Stimulated activated CD8-positive, alpha-beta memory T cell treated with anti-CD3 and anti-CD28 coated beads, Interleukin-4, amount 100 ng/mL, for 4 hours (primary cell): ENCODE data around the gene THEM4.

ENCODE experiments used
- DNase-seq, 2 donors: peaks; one replicate each; pipeline ENCODE4 v3.0.0-alpha.2; 2020; ENCODE audit warnings: low read depth in 2 of 2, low spot score in 1 of 2

THEM4 gene

DNA sequence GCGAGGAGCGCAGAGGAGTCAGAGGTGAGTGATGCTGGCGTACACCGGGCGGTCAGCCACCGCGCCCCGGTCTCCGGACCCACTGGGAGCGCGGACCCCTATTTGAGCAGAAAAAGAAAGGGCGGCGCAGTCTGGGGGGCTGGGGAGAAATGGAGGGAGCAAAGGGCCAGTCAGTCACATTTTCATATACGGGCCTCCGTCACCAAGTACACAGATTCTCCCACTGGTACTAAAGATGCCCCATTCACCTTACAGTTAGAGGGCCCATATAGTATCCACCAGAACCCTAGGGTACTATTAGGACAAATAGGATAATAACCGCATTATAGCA lies 70.3 kb downstream of the THEM4 start:
- no peak for DNase-seq

DNA sequence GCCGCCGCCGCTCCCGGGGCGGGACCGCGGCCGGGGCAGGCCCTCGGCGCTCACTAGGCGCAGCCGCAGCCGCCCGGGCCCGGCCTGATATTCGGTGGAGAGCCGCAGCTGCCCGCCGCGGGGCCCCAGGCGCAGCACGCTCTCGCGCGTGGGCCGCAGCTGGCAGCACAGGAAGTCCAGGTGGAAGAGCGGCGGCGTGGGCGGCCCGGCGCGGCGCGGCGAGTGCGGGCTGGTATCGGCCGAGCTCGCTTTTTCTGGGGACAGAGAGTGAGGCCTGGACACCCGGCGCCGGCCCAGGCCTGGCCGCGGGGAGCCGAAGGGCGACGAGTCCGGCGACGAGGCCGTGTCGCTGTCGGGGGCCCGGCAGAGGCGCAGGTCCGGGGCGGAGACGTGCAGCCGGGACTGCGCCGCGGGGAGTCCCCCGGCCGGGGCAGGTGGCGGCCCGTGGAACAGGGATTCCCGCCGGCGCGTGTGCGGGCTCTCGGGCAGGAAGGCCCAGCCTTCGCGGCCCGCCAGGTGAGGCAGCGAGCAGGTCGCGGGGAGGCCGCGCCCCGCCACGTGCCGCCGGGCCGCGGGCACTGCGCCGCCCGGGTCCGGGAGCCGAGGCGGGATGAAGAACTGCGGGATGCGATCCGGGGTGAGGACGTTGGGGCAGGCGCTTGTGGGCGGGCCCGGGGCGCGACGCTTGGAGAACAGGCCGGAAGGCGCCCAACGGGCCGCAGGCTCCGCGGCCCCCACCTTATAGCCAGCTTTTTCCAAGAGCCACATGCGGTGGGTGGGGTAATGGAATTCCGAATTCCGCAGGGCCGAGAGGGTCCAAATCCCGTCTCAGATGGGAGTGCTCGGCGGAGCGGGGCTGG lies 70.9 kb downstream of the THEM4 start:
- DNase-seq = no peak

DNA sequence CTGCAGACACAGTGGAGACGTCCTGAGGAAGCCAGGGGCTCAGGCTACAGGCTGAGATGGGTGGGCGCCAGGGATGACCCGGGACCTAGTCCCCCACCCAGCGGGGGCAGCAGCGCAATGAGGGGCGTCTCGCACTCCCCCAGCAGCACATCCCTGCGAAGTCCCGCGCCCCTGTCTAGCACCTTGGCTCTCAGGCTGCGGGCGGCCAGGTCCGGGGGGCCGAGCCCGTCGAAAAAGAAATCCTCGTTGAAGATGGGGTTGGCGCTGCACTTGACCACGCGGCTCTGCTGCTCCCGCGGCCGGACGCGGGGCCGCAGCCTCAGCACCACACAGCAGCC lies 71.5 kb downstream of the THEM4 start:
- no peak for DNase-seq

DNA sequence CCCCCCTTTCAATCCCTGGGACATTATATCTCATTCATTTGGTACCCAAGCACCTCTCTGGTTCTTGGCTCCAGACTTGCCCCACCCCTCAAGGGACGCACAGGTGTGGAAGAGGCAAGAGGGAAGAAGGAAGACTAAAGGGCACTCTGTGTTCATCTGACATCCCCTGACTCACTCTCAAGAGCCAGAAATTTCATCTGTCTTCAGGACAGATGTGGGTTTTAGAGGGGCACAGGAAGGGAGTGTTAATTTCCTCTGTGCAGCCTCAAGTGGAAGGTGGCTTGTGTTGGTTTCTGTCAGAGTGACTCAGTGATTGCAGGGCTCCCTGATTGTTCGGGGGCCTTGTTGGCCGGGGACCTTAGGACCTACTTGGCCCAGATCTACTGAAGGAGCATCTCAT lies 72.1 kb downstream of the THEM4 start:
- no peak for DNase-seq

DNA sequence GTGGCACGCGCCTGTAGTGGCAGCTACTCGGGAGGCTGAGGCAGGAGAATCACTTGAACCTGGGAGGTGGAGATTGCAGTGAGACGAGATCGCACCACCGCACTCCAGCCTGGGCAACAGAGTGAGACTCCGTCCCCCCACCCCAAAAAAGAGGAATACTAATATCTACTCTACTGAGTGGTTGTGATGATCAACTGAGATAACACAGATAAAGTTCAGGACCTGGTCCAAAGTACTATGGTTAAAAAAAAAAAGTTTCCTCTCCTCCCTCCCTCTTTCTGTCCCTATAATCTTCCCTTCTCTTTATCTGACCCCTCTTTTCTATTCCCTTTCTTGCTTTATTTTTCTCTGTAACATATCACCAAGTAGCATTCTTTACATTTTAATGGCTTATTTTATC lies 73.7 kb downstream of the THEM4 start:
- DNase-seq = no peak

DNA sequence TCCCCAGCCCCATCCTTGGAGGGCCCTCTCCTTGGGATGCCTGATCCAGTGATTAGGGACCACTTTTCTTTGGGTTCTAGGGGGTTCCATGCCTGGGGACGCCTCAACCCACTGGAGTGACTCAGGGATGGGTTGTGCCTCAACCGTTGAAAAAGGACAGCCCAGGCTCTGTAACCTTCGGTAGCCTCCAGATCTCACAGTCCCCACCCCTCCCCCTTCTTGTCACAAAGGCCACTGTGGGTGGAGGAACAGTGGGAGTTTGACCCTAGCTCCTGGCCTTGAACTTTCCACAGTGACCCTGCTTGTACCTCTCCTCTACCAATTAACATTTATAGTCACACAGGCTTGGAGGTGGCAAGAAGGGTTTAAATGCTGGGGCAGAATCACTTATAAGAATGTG lies 75.1 kb downstream of the THEM4 start:
- DNase-seq = no peak

DNA sequence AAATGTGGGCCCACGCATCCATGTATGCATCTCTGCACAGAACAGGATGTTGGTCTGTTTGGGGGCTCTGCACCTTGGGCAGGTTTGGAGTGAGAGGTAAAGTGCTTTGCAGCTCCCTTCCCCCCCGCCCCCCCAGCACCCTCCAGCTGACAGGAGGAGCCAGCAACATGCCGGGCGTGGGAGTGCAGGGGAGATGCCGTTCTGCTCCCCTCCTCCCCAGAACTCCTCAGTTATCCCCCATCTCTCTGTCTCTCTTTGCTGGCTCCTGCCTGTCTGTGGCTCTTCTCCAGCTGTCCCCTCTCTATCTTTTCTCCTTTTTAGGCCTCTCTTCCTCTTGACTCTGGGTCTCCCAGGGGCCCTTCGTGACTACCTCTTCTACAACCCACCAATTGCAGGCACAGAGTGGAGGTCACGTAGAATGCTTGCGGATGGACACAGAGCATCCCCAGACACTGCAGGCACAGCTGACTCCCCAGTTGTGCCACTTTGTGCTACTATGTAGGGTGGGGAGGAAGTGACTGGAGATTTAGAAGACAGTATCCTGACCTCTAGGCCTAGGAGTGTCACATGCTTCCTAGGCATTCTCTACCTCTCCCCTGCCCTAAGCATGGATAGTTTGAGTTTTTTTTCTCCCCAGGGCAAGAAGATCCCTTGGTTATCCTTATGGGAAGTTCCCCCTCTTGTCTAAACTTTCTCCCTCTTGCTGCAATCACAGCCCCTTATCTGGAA lies 76.0 kb downstream of the THEM4 start:
- DNase-seq = no peak

DNA sequence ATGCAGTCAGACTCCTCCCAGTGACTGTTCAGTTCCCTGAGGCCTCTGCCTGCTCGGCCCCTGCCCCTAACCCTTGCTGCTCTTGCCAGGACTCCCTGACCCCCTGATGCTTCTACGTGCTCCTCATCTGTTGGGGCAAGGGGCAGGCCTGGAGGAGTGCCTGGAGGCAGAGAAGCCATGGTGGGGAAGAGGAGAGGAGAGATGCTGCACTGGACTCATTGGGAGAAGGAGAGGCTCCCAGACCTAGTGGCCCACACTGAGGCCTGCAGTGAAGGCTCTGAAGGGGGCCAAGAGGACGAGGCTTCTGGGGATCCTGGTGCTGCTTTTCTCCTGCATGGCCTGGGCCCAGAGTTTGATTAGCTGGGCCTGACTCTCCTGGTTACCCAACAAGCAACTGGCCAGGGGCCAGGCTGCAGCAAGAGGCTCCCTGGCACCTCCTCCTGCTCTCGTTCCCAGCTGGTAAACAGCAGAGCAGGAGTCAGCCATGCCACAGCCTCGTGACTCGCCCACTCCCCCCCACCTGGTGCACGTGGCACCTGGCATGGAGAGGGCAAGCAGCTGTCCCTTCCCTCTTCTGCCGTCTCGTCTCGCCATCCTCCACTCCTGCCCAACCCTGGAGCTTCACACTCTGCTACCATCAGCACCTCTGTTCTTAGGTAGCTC lies 76.9 kb downstream of the THEM4 start:
- DNase-seq = no peak

DNA sequence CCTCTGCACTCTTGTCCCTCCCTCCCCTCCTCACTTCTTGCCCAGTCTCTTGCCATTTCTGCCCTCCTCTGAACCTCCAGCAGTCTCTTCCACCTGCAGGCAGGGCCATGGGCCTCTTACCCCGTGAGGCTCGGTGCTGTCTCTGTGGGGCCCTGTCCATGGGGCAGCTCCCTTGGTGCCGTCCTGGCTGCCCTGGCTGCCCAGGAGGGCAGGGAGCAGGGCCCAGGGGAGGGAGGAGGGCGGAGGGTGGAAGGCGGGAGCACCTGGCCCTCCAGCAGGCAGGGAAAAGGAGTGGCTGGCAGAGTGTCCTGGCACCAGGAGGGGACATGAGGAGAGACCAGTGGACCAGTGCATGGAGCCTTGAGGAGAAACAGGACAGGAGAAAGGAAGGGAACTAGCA lies 77.7 kb downstream of the THEM4 start, which contains the start of gene RORC:
Gene RORC (minus strand): TSS at position 198 of the 400 bp plus-strand sequence. CDS start 38 bp downstream, at position 160.
- no peak for DNase-seq

DNA sequence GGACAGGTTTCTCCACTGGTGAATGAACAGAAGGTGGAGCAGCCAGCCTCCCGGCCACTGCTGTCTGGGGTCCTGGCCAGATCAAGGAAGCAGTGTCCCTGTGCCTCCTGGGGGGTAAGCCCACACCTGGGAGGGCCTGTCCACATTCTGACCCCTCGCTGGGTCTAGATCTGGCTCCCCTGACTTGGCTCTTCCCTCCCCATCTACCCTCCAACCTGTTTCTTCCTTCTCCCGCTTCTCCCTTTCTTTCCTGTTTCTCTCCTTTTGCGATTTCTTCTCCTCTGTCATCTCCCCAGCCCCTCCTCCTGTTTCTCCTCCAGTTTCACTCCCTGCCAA lies 78.1 kb downstream of the THEM4 start:
- no peak for DNase-seq

DNA sequence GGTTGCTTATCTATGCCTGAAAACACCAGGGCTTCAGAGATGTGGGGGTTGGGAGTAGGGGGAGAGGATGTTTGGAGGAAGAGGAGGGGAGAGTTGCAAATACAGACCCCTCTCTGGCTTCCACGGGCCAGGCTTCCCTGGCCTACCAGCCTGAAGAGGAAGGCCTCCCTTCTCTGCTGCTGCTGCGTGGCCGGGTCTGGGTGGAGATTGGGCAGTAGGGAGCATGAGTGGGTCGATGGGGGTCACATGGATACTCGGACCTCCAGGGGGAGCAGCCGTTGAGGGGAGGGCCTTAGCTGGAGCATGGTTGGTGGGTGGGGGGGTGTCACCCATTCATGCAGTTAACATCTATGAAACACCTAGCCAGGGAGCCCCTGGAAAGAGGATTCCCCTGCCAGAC lies 79.3 kb downstream of the THEM4 start:
- DNase-seq = no peak

DNA sequence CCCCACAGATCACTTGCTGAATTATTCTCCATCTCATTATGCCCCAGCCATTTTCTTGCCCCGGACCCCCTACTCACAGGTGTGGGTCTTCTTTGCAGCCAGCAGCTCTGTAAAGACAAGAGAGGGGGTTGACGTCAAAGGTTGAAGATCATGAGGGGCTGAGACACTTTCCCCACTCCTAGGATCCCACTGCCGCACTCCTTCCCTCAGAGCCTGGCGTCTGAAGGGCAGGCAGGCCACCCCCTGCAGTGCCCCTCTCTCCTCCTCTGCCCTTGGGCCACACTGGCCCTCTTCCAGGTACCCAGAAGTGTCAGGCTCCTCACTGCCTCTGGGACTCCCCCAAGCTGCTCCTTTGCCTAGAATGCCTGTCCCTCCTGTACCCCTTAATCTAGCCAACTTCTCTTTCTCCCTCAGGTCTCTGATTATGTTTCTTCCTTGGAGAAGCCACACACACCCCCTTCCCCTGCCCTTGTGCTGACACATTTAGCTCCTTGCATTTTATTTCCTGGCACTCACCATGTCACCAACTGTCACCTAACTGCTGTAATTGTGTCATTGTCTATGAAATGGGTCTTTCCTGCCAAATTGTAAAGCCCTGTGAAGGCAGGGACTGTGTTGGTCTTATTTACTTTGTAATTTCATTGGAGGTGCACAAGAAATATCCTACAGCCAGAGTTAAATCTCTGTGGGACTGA lies 79.8 kb downstream of the THEM4 start:
- DNase-seq = no peak

DNA sequence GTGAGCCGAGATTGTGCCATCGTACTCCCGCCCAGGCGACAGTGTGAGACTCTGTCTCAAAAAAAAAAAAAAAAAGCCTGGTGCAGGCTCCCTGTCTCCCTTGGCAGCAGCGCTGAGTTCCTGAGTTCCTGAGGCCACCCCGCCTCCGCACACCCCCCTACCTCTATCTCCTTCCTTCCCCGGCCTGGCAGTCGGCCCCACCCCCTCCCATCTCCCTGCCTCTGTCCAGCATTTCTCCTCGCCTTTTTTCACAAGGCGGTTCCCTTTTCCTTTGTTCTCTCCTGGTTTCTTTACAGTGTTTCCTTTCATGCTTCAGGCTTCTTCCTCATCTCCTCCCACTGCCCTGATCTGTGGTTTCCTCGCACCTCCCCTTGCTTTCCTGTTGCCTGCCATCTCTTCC lies 80.4 kb downstream of the THEM4 start:
- DNase-seq = no peak

DNA sequence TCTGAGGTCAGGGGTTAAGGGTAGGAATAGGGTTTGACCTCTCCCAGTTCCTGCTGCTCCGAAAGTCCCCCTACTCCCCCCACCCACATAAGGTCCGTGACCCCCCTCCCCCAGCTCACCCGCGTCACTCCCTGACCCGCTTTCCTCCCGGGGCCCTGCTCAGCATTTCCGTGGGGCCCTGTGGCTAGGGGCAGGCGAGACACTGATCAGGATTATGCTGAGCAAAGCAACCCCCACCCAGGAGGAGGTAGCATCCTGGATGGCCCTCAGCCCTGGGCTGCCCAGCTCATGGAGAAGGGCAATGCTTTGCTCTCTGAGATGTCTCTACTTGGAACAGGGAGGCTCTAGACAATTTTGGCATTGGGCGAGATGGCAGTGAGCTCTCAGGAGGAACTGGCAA lies 81.5 kb downstream of the THEM4 start:
- no peak for DNase-seq

DNA sequence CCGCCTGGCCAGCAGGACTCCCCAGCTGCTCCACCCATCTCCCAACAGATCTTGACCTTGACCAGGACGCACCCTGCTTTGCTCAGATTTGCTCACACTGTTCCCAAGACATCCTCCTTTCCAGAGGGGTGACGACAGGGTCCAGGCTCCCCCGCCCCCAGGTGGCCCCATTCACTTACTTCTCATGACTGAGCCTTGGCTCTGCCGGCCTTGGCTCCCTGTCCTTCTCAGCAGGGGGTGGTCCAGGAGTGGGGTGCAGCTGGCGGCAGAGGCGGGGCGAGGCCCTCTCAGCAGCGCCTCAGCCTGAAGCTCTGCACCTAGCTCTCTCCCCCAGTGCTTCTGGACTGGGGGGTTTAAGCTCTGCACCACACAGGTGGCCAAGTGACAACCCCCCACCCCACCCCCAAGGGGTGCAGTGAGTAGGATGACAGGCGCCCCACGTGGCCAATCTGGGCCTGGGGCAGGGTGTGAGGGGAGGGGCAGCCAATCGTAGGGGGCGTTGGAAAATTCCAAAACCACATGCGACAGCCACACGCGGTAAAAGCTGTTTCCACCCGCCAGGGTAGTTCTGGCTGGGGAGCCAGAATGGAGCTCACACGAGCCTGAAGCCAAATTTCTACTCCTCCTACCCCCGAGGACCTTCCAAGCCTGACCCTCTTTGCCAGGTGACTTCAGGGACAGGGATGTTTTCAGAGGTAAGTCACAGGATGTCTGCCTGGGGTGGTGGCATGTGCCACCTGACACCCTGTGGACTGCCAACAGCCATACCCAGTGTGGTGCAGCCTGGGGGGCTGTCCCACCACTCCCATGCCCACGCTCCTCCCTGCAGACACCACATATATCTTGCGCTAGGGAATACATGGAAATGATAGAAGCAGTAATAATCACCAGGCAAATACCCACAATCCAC lies 83.3 kb downstream of the THEM4 start:
- DNase-seq = peak in 1 of 2 donors; percentile 38

DNA sequence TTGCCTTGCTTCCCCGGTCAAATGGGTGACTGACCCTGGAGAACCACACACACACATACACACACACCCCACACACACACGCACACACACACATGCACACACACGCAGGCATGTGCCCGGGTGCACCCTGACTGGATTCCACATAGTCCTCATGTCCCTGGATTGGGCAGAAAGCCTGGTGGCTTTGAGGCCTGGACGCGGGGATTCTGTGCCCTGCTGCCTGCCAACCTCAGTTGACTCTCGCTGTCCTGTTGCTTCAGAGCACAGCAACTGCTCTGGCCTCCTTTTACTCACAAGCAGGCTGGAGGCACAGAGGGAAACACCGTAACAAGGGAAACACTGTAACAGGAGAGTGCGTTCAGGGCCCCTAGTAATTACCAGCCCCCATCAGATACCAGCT lies 84.1 kb downstream of the THEM4 start:
- no peak for DNase-seq
